ENCODE measurements around the gene MX1.
"Not testable (repeated sequence)": the region's sequence is repeated elsewhere in the genome, so short reads cannot be mapped to it uniquely, and the experiment has no call there.

MX1 gene

DNA sequence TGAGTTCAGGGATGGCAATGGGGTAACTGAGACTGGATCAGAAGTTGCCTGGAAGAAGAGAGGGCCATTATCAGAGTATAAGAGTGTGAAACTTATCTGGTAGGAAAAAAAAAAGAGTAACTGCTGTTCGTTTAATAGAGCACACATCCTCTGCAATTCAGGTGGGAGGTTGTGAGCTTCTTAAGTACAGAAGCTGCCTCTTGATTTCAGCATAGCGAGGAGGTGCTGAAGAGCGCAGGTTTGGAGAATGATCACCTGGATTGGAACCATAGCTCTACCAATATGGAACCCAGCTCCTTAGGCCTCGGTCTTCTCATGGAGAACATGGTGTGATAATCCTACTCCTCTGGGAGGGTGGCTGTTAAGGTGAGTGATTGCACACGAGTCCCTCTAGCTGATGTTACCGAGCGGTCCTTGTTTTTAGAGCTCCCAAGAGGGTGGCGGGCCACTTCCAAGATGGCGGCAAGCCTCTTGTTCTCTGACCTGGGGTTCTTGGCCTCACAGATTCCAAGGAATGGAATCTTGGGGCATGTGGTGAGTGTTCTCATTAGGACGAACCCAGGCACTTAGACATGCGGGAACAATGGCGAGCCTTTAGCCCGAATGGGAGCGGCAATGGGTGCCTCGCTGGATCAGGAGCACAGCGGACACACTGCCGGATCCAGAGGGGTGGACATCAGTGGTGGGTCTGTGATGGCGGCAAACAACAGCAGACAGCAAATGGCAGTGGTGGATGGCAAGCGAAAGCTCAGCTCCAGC, 3.3 kb upstream of the MX1 start:
- WGBS, 2 experiments (ENCODE audit: insufficient coverage in 2 of 2): 95 to 96% methylated on average over 14 of the region's 19 CpGs
- no peak overlapping the region for H3K27ac ChIP-seq (ENCODE audit: low read depth, low read length, severe bottlenecking)
- H3K9me3 ChIP-seq (ENCODE audit: control insufficient read depth, low read length): no peaks in the 10 kb centered on the region
- H3K36me3 ChIP-seq (ENCODE audit: control insufficient read depth, insufficient read depth, low read length): no peaks in the 10 kb centered on the region
- no peaks in the 10 kb centered on the region for H3K4me1 ChIP-seq (ENCODE audit: control insufficient read depth, insufficient read depth, low read length, poor library complexity, severe bottlenecking)
- H3K4me3 ChIP-seq (ENCODE audit: extremely low read depth, insufficient read depth, low read length, poor library complexity, severe bottlenecking): no peak overlapping the region

DNA sequence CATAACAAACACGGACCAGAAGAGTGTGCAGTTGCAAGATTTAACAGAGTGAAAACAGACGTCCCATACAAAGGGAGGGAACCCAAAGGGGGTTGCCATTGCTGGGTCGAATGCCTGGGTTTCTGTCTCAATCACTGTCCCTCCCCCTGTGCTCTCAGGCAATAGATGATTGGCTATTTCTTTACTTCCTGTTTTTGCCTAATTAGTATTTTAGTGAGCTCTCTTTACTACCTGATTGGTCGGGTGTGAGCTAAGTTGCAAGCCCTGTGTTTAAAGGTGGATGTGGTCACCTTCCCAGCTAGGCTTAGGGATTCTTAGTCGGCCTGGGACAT, 2.8 kb upstream of the MX1 start:
- WGBS, 2 experiments (ENCODE audit: insufficient coverage in 2 of 2): 64 to 87% methylated on average over 2 of the region's 5 CpGs
- H3K4me3 ChIP-seq (ENCODE audit: extremely low read depth, insufficient read depth, low read length, poor library complexity, severe bottlenecking); H3K4me1 ChIP-seq (ENCODE audit: control insufficient read depth, insufficient read depth, low read length, poor library complexity, severe bottlenecking); H3K27ac ChIP-seq (ENCODE audit: low read depth, low read length, severe bottlenecking); H3K9me3 ChIP-seq (ENCODE audit: control insufficient read depth, low read length); H3K36me3 ChIP-seq (ENCODE audit: control insufficient read depth, insufficient read depth, low read length): not testable (repeated sequence)

DNA sequence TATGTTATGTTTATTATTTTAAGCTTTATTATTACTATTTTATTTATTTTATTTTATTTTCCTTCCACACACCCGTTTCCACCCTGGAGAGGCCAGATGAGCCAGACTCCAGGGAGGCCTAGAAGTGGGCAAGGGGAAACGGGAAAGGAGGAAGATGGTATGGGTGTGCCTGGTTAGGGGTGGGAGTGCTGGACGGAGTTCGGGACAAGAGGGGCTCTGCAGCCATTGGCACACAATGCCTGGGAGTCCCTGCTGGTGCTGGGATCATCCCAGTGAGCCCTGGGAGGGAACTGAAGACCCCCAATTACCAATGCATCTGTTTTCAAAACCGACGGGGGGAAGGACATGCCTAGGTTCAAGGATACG, 468 bp upstream of the MX1 start:
- no peaks in the 10 kb centered on the region for H3K36me3 ChIP-seq (ENCODE audit: control insufficient read depth, insufficient read depth, low read length)
- H3K4me3 ChIP-seq (ENCODE audit: extremely low read depth, insufficient read depth, low read length, poor library complexity, severe bottlenecking): peak overlapping the region; percentile 33
- no peaks in the 10 kb centered on the region for H3K4me1 ChIP-seq (ENCODE audit: control insufficient read depth, insufficient read depth, low read length, poor library complexity, severe bottlenecking)
- no peak overlapping the region for H3K27ac ChIP-seq (ENCODE audit: low read depth, low read length, severe bottlenecking)
- no peaks in the 10 kb centered on the region for H3K9me3 ChIP-seq (ENCODE audit: control insufficient read depth, low read length)
- 49 to 70% methylated on average over 4 to 6 of the region's 7 CpGs for WGBS, 2 experiments (ENCODE audit: insufficient coverage in 2 of 2)

DNA sequence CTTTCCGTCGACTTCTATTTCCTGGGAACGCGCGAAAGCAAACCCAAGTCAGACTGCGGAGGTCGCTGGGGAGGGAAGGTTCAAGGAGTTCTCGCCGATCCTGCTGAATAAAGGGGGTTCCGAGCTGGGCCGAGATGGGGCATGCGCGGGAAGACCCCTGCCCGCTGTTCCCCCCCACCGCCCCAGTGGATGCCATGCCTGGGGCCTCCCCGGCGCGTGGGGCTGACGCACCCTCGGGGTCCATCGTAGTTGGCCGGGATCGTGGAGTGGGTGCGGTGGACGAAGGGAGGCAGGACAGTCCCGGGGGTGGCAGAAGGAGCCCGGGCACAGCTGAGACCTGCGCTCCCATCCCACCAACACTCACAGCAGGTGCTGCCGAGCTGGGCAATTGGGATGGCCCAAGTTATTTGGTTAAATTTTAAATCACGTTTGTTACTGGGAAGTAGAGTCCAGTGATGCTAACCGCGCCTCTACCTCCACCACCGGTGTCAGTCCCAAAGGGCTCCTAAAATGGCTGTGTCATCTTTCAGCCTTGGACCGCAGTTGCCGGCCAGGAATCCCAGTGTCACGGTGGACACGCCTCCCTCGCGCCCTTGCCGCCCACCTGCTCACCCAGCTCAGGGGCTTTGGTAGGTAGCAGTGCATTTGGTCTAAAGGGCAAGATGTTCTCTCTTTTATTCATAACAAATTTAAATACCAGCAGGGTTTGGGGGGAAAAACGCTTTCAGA, 801 bp downstream of the MX1 start:
- no peaks in the 10 kb centered on the region for H3K9me3 ChIP-seq (ENCODE audit: control insufficient read depth, low read length)
- no peaks in the 10 kb centered on the region for H3K4me1 ChIP-seq (ENCODE audit: control insufficient read depth, insufficient read depth, low read length, poor library complexity, severe bottlenecking)
- no peak overlapping the region for H3K27ac ChIP-seq (ENCODE audit: low read depth, low read length, severe bottlenecking)
- no peaks in the 10 kb centered on the region for H3K36me3 ChIP-seq (ENCODE audit: control insufficient read depth, insufficient read depth, low read length)
- H3K4me3 ChIP-seq (ENCODE audit: extremely low read depth, insufficient read depth, low read length, poor library complexity, severe bottlenecking): peak overlapping the region; percentile 33
- 21 to 24% methylated on average over 24 to 27 of the region's 41 CpGs for whole genome bisulfite sequencing, 2 experiments (ENCODE audit: insufficient coverage in 2 of 2)

DNA sequence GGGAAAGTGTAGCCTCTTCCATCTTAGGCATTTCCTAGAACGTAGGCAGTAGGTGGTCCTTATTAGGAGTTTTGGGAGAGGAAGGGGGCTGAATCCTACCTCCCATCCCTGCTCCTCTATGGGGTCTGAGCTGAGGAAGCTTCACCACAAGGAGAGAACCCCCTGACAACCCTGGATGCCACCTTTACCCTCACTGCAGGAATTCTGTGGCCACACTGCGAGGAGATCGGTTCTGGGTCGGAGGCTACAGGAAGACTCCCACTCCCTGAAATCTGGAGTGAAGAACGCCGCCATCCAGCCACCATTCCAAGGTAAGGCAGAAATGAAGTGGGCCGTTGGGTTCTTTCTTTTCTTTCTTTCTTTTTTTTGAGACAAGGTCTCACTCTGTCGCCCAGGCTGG, 1.5 kb downstream of the MX1 start:
- Histone ChIP-seq H3K4me1 (ENCODE audit: control insufficient read depth, insufficient read depth, low read length, poor library complexity, severe bottlenecking) (no peaks in the 10 kb centered on the region), H3K4me3 (ENCODE audit: extremely low read depth, insufficient read depth, low read length, poor library complexity, severe bottlenecking) (no peak overlapping the region), H3K36me3 (ENCODE audit: control insufficient read depth, insufficient read depth, low read length) (no peaks in the 10 kb centered on the region), H3K27ac (ENCODE audit: low read depth, low read length, severe bottlenecking) (no peak overlapping the region), H3K9me3 (ENCODE audit: control insufficient read depth, low read length) (no peaks in the 10 kb centered on the region)
- WGBS, 2 experiments (ENCODE audit: insufficient coverage in 2 of 2): 84 to 94% methylated on average over 7 of the region's 8 CpGs

DNA sequence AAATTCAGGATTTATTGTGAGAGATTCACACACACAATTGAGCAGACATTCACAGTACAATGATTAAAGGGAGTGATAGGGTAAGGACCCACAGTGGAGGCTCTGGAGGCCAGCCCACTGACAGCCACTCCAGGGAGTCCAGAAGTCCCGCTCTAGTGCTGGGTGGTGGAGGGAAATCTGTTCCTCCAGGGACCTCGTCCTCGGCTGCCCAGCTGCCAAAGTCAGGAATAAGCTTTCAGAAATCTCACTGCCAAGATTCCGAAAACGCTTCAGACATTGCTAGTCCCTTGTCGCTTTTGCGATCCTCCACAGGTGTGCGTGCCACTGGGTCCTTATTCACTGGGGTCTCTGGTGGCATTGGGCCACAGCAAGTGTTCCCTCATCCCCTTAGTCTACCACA, 2.3 kb downstream of the MX1 start:
- Histone ChIP-seq H3K27ac (ENCODE audit: low read depth, low read length, severe bottlenecking) (no peak overlapping the region), H3K4me1 (ENCODE audit: control insufficient read depth, insufficient read depth, low read length, poor library complexity, severe bottlenecking) (no peaks in the 10 kb centered on the region), H3K4me3 (ENCODE audit: extremely low read depth, insufficient read depth, low read length, poor library complexity, severe bottlenecking) (no peak overlapping the region), H3K36me3 (ENCODE audit: control insufficient read depth, insufficient read depth, low read length) (no peaks in the 10 kb centered on the region), H3K9me3 (ENCODE audit: control insufficient read depth, low read length) (no peaks in the 10 kb centered on the region)
- WGBS, 2 experiments (ENCODE audit: insufficient coverage in 2 of 2): 84 to 95% methylated on average over 7 to 8 of the region's 8 CpGs

DNA sequence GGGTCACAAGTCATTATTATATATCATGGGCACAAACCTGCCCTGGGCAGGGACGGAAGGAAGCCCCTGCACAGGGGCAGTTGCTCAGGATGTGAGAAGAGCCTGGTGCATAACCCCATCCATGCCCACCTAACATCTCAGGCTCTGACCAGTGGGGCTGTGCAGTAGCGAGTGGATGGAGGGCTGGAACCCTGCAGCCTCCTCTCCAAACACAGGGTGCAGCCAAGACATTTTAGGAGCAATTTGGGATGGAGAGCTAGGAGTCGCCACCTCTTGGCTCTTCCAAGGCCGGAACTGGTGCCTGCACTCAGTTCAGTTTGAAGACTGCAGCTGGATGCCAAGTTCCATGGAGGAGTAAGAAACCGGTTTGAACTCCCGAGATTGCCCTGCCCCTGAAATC, 2.8 kb downstream of the MX1 start:
- H3K36me3 ChIP-seq (ENCODE audit: control insufficient read depth, insufficient read depth, low read length): no peaks in the 10 kb centered on the region
- 82 to 91% methylated on average over 5 to 6 of the region's 6 CpGs for WGBS, 2 experiments (ENCODE audit: insufficient coverage in 2 of 2)
- no peak overlapping the region for H3K4me3 ChIP-seq (ENCODE audit: extremely low read depth, insufficient read depth, low read length, poor library complexity, severe bottlenecking)
- no peaks in the 10 kb centered on the region for H3K4me1 ChIP-seq (ENCODE audit: control insufficient read depth, insufficient read depth, low read length, poor library complexity, severe bottlenecking)
- H3K9me3 ChIP-seq (ENCODE audit: control insufficient read depth, low read length): no peaks in the 10 kb centered on the region
- H3K27ac ChIP-seq (ENCODE audit: low read depth, low read length, severe bottlenecking): no peak overlapping the region

DNA sequence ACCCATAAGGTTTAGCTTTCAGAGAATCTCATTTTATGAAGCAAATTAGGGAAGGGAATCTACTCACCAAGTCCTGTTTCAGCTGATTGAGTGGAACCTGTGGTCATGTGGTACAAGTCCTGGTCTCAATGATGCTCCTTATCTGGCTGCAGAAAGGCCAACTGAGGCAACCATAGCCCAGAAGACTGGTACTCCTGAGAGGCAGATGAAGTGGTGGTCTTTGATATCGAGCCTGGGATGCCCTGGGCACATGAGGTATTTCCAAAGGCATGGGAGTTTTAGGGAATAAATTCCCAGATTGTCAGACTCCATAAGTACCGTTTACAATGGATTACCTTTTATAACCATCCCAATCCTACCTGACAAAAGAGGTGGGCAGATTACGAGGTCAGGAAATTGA, 3.3 kb downstream of the MX1 start:
- H3K36me3 ChIP-seq (ENCODE audit: control insufficient read depth, insufficient read depth, low read length): no peaks in the 10 kb centered on the region
- H3K27ac ChIP-seq (ENCODE audit: low read depth, low read length, severe bottlenecking): no peak overlapping the region
- 92 to 100% methylated on average over 2 of the region's 3 CpGs for WGBS, 2 experiments (ENCODE audit: insufficient coverage in 2 of 2)
- H3K4me1 ChIP-seq (ENCODE audit: control insufficient read depth, insufficient read depth, low read length, poor library complexity, severe bottlenecking): no peaks in the 10 kb centered on the region
- no peak overlapping the region for H3K4me3 ChIP-seq (ENCODE audit: extremely low read depth, insufficient read depth, low read length, poor library complexity, severe bottlenecking)
- no peaks in the 10 kb centered on the region for H3K9me3 ChIP-seq (ENCODE audit: control insufficient read depth, low read length)

DNA sequence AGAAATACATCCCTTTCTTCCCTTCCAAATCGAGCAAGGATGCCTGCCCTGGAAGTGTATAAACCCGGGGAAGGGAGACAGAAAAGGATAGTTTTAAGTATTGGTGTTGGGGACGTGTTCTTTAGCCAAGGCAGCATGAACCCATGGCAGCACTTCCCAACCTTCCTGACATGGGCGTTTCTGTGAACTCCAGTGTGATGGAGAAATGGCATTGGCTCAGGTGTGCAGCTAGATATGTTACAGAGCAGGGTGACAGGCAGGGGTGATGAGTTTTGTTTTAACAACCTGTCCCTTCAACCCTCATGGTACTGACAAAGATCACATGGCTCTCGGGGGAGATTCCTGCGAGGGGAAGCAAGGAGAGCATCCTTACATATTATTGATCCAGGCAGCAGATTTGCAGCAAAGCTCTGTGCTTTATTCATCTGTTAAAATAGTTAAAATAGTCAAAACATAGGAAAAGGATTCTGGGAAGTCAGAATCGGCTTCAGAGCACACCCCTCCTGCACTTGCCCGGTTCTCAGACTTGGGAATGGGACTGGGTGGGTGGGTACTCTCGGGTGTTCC, 4.0 kb downstream of the MX1 start:
- H3K4me3 ChIP-seq (ENCODE audit: extremely low read depth, insufficient read depth, low read length, poor library complexity, severe bottlenecking): no peak overlapping the region
- H3K36me3 ChIP-seq (ENCODE audit: control insufficient read depth, insufficient read depth, low read length): no peaks in the 10 kb centered on the region
- no peaks in the 10 kb centered on the region for H3K9me3 ChIP-seq (ENCODE audit: control insufficient read depth, low read length)
- WGBS, 2 experiments (ENCODE audit: insufficient coverage in 2 of 2): 90 to 91% methylated on average over 3 to 5 of the region's 9 CpGs
- H3K4me1 ChIP-seq (ENCODE audit: control insufficient read depth, insufficient read depth, low read length, poor library complexity, severe bottlenecking): no peaks in the 10 kb centered on the region
- H3K27ac ChIP-seq (ENCODE audit: low read depth, low read length, severe bottlenecking): no peak overlapping the region

DNA sequence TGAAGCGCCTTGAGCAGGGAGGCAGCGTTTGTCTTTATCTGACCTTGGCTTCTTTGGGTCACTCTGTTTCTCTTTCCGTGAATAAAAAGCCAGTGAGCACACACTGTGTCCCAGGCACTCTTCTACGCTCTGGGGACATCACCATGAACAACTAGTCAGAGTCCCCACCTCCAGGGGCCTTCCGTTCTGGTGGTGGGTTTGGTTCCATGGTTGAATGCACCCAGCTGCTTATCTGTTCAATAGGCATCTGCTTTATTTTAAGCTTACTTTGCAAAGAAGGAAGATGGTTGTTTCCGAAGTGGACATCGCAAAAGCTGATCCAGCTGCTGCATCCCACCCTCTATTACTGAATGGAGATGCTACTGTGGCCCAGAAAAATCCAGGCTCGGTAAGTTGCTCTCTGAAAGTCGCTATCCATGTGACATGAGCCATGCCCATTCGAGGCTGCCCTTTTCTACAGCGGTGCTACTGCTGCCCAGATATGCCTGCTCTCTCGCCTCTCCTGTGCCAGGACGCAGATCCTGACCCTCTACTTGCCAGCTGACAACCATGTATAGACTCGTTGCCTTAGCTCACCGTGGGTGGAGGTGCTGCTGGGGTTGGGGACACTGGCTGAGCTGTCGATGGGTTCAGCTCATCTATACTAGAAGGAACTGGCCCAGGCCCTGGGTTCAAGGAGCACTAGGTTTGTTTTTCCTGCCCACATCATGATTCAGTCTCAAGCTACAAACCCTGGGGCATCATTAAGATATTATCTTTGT, 5.9 kb downstream of the MX1 start:
- WGBS, 2 experiments (ENCODE audit: insufficient coverage in 2 of 2): 80 to 83% methylated on average over 14 of the region's 16 CpGs
- Histone ChIP-seq H3K4me1 (ENCODE audit: control insufficient read depth, insufficient read depth, low read length, poor library complexity, severe bottlenecking) (no peaks in the 10 kb centered on the region), H3K9me3 (ENCODE audit: control insufficient read depth, low read length) (no peaks in the 10 kb centered on the region), H3K36me3 (ENCODE audit: control insufficient read depth, insufficient read depth, low read length) (no peaks in the 10 kb centered on the region), H3K4me3 (ENCODE audit: extremely low read depth, insufficient read depth, low read length, poor library complexity, severe bottlenecking) (no peak overlapping the region), H3K27ac (ENCODE audit: low read depth, low read length, severe bottlenecking) (no peak overlapping the region)
